Uterus (tissue), 2 donors: ENCODE results near the gene KCNQ1OT1.

Source experiments
- CTCF ChIP-seq, 4 experiments: fragments of 200-600 bp in 2 of 4; fragments of 450-650 bp in 2 of 4; sonication (generic) in 2 of 4; IDR thresholded peaks; one replicate each; pipeline ENCODE4 v1.5.1; 2016 to 2019; ENCODE audit warnings: antibody characterized with exemption in 4 of 4, mild to moderate bottlenecking in 2 of 4, moderate library complexity in 1 of 4
- POLR2A ChIP-seq, 2 donors: fragments of 450-650 bp; IDR thresholded peaks; one replicate each; pipeline ENCODE4 v1.6.1; 2016; ENCODE audit warnings: antibody characterized with exemption in 2 of 2, mild to moderate bottlenecking in 1 of 2, moderate library complexity in 1 of 2

DNA sequence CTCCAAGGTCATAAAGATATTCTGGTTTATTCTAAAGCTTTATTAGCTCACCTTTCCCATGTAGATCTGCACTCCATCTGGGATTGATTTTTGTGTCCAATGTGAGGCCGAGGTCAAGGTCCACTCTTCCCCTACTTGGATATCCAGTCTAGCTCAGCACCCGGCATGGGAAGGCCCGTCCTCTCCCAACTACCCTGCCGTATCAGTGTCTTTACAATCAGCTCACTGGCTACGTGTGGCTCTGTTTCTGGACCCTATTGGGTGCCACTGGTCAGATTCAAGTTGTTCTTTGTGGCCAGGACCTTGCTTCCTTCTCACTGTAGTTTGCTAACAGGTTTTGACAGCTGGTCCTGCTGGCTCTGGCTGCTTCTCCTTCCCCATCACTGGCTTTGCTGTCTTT is 30.9 kb downstream of the KCNQ1OT1 start:
- no peak for TF ChIP-seq CTCF (IDR thresholded peaks at IDR 0.05)
- TF ChIP-seq POLR2A (IDR thresholded peaks at IDR 0.05) = no peak
